GM04504 (cell line): ENCODE measurements around the gene ZNF718.
A peak's percentile ranks its signal among the peaks of the same experiment; 100 is the strongest.
"Not testable (repeated sequence)": the region's sequence is repeated elsewhere in the genome, so short reads cannot be mapped to it uniquely, and the experiment has no call there.

ENCODE experiments used
- DNase-seq: peaks from one replicate; pipeline ENCODE4 v3.0.0-alpha.2; 2012; ENCODE audit warnings: low read depth

The ZNF718 gene

DNA sequence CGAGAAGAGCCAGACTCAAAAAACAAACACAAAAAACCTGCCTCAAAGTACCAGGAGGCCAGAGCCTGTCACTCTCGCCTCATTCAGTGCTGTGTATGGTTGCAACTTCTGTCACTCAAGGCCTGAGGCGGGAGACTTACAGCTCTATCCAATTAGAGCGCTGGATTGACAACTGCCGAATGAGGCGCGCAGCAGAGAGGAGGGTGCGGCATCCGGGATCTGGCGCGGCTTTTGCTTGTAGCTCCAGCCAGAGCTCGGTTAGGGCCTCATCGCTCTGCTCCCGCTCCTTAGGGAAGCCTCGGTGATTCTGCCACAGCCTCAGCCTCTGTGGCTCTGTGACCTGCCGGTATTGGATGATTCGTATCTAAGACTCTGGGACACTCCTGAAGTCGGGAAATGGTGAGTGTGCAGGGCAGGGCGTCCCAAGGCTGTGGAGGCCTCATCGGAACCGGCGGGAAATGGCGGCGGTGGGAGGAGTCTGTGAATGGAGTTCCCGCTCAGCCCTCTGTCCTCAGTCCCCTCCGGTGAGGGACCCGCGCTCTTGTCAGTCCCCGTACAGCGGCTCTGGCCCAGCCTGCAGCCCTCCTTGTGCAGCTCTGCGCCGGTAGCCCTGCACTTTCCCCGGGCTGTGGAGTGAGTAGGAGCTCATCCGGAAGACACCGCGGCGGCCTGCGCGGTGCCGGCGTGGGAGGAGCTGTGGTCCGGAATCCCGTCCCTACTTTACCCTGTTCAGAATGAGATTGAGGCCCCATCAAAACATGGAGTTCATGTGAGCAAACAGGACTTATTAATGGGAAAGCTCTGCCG is at the start of gene ZNF718:
ZNF718 (plus strand) TSS at position 227 of the 807 bp plus-strand sequence; CDS start at position 397, 170 bp downstream.
- peak; percentile 94 for DNase-seq

DNA sequence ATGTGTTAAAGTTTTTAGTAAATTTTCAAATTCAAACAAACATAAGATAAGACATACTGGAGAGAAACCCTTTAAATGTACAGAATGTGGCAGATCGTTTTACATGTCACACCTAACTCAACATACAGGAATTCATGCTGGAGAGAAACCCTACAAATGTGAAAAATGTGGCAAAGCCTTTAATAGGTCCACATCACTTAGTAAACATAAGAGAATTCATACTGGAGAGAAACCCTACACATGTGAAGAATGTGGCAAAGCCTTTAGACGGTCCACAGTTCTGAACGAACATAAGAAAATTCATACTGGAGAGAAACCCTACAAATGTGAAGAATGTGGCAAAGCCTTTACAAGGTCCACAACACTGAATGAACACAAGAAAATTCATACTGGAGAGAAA is 38.4 kb upstream of the ZNF718 start:
- DNase-seq = no peak

DNA sequence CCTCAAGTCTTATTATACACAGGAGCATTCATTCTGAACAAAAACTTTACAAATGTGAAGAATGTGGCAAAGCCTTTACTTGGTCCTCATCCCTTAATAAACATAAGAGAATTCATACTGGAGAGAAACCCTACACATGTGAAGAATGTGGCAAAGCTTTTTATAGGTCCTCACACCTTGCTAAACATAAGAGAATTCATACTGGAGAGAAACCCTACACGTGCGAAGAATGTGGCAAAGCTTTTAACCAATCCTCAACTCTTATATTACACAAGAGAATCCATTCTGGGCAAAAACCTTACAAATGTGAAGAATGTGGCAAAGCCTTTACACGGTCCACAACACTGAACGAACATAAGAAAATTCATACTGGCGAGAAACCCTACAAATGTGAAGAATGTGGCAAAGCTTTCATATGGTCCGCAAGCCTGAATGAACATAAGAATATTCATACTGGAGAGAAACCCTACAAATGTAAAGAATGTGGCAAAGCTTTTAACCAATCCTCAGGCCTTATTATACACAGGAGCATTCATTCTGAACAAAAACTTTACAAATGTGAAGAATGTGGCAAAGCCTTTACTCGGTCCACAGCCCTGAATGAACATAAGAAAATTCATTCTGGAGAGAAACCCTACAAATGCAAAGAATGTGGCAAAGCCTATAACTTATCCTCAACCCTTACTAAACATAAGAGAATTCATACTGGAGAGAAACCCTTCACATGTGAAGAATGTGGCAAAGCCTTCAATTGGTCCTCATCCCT is 37.6 kb upstream of the ZNF718 start:
- DNase-seq = not testable (repeated sequence)

DNA sequence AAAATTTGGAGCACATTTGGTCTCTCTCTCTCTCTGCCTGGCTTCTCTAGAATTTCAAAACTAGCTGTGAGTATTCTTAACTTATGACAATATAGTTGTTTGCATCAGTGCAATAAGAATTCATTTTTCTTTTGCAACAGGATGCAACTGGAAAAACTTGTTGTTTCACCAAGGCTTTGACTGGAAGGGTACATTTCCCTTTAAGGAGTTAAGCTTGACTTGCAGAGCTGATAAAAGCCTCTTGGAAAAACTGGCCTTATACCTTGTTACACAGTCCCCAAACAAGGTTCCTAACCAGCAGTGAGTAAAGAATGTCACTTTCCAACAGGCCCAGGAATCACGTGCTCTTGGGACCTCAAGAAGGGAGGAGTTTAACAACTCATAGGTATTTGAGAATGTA is 25.9 kb upstream of the ZNF718 start:
- no peak for DNase-seq

DNA sequence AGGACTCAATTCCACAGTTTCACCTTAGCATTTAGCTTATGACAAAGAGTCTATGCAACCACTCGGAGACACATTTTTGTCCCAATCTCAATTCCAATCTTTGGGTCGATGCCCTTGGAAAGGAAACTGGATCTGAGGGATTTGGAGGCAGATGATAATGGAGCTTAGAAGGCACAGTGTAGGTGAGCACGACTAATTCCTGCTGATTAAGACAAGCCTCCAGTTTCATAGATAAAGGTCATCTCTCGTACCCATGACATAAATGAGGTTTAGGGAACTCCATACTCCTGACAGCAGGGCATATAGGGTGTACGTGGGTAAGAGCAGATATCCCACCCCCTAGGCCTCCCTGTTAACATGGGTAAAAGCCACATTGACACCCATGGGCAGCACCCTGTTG is 24.4 kb upstream of the ZNF718 start:
- no peak for DNase-seq

DNA sequence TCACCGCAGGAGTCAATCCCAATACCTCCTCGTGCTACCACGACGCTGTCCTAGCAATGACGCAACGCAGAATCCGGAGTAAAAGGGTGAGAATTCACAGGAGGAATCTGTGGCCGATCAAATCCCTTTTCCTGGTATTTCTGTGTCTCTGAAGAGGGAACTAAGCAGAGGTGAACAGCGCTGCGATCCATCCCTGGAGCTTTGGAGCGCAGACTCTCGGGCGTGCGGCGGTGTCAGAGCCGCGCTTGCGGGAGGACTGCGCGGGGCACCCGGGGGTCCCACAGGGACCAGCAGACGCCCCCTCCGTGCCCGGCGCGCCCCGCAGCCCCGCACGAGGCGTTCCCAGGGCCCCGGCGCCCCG is 17.2 kb upstream of the ZNF718 start:
- no peak for DNase-seq

DNA sequence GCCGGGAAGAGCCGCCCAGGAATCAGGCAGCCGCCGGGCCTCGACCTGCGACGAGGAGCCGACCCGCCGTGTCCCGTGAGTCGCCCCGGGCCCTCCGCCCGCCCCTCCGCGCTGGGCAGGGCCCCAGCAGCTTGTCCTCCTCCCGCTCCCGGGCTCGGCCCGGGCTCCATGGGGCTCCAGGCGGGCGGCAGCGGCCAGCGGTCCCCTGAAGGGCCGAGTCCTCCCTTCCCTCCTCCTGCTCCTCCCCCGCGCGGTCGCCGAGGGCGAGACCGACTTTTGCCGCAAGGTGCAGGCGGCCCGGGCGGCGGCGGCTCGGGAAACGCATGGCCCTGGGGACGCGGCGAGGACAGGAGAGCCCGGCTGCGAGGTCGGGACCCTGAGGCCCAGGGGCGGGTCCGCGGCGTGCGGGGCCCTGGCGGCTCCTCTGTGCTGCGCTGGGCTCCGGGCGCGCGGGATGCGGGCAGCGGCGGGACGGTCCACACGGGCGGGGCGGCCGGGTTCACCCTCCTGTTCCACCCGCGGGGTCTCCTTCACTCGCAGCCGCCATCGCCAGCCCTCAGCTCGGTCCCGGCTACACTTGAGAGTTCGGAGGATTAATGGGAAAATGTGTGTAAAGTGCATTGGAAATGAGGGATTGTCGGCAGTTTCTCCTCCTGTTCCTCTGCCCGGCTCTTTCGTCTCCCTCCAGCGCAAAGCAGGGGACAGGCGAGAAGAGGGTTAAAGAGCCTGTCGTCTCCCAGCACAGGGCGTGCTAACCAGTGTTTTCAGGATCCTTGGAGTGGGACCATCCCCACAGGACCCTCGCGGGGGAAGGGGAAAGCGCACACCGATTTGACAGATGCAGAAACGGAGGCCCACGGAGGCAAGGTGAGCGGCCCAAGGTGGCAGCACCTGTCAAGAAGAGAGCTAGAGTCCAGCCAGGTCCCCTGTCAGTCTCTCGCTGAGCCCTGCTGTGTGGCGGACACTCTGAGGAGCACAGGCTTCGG is 16.6 kb upstream of the ZNF718 start:
- no peak for DNase-seq

DNA sequence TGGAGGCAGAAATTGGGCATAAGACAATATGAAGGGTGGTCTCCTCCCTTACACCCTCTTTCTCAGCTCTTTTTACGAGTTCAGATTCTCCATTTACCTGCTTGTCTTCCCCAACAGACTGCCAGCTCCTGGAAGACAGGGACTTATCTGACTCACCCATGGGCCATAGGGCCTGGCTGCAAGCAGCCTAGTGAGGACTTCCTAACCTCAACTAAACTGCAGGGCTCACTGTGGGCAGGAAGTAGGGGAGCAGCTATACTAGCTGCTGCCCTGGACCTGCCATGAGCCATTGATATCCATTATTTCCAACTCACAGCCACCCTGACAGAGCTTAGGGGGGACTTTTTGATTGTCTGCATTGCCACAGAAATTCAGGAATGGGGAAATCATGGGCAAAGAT is 11.5 kb upstream of the ZNF718 start:
- no peak for DNase-seq

DNA sequence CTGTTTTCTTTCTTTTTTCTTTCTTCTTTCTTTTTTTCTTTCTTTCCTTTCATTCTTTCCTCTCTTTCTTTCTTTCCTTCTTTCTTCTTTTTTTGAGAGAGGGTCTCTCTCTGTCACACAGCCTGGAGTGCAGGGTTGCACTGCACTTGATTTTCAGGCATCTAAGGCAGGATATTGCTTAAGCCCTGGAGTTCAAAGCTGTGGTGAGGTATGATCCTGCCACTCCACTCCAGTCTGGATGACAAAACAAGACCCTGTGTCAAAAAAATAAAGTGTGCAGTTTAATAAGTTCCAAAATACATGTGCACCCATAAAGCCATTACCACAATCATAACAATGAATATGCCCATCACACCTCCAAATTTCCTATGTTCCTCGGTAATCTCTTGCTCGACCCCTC is 10.6 kb upstream of the ZNF718 start:
- no peak for DNase-seq

DNA sequence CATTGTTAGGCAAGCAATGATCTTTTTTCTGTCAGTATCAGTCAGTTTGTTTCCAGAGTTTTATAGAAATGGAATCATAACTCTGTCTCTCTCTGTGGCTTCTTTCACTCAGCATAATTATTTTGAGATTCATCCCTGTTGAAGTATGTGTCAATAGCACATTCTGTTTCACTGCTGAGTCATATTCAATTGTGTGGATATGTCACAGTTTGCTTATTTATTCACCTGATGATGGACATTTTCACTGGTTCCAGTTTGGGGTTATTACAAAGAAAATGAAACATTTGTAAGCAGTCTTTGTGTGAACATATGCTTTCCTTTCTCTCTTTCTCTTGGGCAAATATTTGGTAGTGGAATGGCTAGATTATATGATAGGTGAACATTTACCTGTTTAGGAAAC is 10.2 kb upstream of the ZNF718 start:
- no peak for DNase-seq

DNA sequence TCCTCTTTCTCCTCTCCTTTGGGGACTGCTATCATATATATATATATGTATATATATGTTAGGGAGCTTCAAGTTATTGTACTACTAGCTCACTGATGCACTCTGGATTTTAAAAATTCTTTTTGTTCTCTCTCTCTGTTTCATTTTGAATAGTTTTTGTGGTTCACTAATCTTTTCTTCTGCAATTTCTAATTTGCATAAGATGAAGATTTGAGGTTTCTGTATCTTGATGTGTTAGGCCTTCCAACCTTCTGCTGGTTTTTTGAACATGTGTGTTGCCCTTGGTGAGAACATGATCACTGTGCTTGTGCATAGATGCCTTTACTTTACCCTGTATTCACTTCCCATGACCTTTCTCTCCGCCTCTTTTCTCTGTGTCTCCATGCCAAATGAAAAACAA is 7.8 kb upstream of the ZNF718 start:
- DNase-seq = no peak

DNA sequence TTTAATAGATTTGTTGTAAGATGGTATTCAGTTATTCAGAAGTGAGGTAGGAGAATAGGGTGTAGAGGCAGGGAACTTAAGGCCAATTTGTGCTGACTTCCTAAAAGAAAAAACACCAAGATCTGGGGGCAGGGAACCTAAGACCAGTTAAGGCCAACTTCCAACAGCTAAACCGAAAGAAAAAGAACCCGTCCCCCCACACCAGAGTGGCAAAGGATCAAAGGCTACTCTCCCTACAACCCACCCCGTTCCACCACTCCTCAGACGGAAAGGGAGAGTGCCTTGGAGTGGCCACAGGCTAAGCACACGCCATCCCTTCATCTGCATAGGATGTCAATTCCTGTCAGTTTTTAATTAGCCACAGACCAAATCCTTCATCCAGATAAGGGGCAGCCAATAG is 3.7 kb upstream of the ZNF718 start:
- no peak for DNase-seq

DNA sequence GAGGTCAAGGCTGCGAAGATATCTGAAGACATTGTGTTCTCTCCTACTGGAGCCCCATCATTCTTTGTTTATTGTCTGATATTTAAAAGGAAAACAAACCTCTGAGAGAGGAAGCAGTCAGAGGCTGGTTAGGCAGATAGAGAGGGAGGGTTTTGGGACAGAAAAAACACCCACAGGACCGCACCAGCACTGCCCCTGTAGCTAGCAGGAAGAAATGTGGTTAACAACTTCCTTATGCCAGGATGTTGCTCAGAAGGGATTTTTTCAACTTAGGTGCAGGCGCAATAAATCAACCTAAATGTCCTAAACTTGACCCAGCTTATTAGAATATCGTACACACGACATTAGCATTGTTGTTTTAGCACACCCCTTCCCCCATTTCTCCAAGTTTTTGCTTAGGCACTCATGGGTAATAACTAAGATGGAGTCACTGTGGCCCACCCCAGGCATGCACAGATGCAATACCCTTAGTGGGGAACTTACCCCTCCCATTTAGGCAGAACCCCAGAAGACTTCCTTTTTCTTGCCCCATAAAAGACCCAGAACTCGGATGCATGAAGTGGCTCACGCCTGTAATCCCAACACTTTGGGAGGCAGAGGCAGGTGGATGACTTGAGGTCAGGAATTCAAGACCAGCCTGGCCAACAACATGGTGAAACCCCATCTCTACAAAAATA is 2.8 kb upstream of the ZNF718 start:
- no peak for DNase-seq

DNA sequence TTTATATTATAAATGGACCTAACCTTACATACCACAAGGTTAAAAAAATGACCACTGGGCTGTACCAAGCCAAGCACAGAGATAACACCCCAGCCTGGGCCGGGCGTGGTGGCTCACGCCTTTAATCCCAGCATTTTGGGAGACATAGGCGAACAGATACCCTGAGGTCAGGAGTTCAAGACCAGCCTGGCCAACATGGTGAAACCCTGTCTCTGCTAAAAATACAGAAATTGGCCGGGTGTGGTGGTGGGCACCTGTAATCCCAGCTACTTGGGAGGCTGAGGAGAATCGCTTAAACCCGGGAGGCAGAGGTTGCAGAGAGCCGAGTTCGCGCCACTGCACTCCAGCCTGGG is 403 bp upstream of the ZNF718 start:
- not testable (repeated sequence) for DNase-seq

DNA sequence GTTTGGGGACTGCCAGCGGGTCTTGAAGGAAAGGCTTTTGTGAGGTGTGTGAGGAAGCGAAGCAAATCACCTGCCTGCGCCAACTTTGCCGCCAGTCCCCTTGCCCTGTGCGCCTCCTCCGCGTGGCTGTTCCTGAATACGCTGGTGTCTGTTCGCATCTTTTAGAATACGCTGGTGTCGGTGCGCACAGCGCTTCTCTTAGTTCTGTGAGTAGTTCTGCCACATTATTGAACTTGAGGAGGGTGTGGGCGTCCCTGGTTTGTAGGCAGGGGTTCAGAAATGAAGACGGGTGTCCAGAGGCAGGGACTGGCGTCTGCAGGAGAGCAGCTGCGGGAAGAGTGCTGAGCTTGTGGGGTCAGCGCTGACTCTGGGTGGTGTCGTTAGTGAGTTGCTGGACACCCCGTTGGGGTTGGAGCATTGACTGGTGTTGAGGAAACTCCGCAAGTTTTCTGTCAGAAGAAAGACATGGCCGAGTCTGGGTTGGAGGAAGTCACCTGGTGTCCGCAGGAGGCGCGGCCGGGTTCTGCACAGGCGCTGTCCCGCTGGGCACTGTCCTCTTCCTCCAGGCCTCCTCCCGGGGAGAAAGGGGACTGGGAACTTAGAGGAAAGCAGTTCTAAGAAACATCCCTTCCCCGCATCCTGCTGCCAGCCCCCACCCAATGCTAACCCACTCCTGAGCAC is 930 bp downstream of the ZNF718 start:
- peak; percentile 3 for DNase-seq

DNA sequence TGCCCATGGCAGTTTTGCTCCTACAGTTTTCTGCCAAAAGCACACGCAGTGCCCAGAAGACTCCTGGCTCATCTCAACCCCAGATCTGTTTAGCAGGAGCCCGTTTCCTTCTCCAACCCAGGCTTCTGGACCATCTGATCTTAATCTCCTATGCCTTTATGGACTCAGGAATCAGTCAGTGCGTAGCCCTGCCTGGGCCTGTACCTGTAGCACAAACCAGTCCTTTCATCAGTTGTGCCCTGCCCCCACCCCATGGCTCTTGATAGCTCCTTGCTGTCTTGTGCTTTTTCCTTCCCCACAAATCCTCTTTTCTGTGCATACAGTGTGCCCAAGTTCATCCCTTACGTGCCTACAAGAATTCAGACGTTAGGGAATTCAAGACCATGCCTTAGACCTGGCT is 1.5 kb downstream of the ZNF718 start:
- no peak for DNase-seq

DNA sequence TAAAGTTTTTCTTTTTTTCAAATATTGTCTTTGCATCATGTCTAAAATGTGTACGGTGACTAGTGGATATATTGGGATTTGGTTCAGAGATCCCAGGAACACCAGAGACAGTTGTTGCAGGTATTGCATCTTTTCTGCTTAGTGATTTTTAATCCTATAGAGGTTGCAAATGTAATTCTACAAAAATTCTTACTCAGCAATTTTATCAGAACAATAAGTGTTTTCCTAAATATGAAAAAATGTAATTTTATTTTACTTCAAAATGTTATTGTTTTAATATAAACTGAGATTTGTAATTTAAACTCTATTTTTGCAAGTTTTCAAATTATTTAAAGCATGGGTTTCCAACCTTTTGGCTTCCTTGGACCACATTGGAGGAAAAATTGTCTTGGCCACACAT is 8.2 kb downstream of the ZNF718 start:
- no peak for DNase-seq

DNA sequence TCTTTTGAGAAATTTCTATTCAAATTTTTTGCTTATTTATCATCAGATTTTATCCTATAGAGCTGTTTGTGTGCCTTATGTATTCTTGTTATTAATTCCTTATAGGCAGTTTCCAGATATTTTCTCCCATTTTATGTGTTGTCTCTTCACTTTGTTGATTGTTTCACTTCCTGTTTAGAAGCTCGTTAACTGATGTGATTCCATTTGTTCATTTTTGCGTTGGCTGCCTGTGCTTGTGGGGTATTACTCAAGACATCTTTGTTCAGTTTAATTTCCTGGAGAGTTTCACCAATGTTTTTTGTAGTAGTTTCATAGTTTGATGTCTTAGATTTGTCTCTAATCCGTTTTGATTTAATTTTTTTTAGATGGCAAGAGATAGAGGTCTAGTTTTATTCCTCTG is 14.6 kb downstream of the ZNF718 start:
- DNase-seq = no peak

DNA sequence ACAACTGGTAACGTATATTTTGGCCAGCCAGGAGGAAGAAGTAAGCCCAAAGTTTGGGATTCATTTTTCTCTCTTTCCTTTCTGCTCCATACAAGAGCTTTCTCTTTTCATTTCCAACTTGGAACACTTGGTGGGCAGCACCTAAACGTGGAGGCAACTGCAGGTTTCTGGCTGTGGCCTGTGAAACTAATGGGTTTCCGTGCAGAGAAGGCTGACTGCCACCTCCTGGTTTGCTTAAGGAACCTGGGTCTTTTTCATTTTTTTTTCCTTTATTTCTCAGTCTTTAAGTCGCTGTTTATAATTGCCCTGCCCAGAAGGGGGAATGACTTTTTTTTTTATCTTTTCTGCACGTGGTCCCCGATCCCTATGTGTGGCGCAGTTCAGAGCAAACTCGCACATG is 15.4 kb downstream of the ZNF718 start:
- DNase-seq = no peak

DNA sequence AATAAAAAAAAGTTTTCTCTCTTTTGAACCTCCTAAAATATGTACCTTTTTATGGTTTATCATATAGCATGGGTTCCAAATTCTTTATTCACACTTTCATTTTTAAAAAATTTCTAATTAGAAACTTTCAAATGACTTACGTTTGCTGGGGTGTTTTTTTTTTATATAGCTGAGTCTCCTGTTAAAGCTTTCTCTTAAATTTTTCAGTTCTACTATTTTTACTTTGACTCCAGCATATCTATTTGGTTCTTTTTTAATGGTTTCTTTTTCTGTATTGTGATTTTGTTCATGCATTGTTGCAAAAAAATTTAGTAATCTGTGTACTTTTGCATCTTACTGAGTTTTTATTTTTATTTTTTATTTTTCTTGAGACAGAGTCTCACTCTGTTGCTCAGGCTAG is 22.3 kb downstream of the ZNF718 start:
- DNase-seq = no peak

DNA sequence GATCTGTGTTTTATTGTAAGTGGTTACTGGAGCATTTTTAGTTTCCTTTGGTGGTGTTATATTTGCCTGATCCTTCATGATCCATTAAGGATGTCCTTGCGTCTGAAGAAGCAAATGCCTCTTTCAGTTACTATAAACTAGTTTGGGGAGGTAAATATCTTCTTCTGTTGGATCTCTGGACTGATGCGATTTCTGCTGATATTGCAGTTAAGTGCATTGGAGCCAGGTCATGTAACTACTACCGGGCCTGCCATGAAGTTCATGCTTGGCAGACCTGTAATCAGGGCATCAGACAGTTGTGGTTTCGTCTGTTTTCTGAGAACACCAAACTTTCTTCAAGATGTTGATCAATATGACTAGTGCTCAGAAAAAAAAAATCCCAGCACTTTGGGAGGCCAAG is 22.9 kb downstream of the ZNF718 start:
- DNase-seq = no peak
